Neuronal stem cell (in vitro differentiated cells): ENCODE results near the gene KCNAB1.
A peak's percentile ranks its signal among the peaks of the same experiment; 100 is the strongest.

Experiments used
- DNase-seq: peaks from one replicate; pipeline ENCODE4 v3.0.0-alpha.2; 2013; ENCODE audit warnings: low spot score
- H2AFZ ChIP-seq: one replicate; pipeline ENCODE4 v1.6.1; 2013; ENCODE audit warnings: mild to moderate bottlenecking, low read length, inconsistent platforms
- H2AK5ac ChIP-seq: 2 replicates; pipeline ENCODE4 v1.6.1; 2013; ENCODE audit warnings: low read depth, mild to moderate bottlenecking, inconsistent platforms, low read length, moderate library complexity, mixed read lengths
- H2BK120ac ChIP-seq: 2 replicates; pipeline ENCODE4 v1.6.1; 2013; ENCODE audit warnings: low read depth, mild to moderate bottlenecking, inconsistent platforms, low read length, moderate library complexity, mixed read lengths
- H2BK12ac ChIP-seq: one replicate; pipeline ENCODE4 v1.6.1; 2013; ENCODE audit warnings: low read length, inconsistent platforms
- H2BK15ac ChIP-seq: 2 replicates; pipeline ENCODE4 v1.6.1; 2013; ENCODE audit warnings: mild to moderate bottlenecking, low read length, inconsistent platforms, mixed read lengths
- H2BK5ac ChIP-seq: one replicate; pipeline ENCODE4 v1.6.1; 2013; ENCODE audit warnings: inconsistent platforms, mild to moderate bottlenecking, low read length, moderate library complexity
- H3K14ac ChIP-seq: one replicate; pipeline ENCODE4 v1.6.1; 2013; ENCODE audit warnings: low read length, inconsistent platforms
- H3K18ac ChIP-seq: 2 replicates; pipeline ENCODE4 v1.6.1; 2013; ENCODE audit warnings: low read length, inconsistent platforms
- H3K23ac ChIP-seq: 2 replicates; pipeline ENCODE4 v1.6.1; 2013; ENCODE audit warnings: low read depth, mild to moderate bottlenecking, mixed read lengths, low read length, inconsistent platforms; ENCODE audit not compliant: poor library complexity
- H3K27ac ChIP-seq: replicated peaks from 3 replicates; pipeline ENCODE4 v1.5.1; 2013; ENCODE audit warnings: low read length, inconsistent platforms
- H3K27me3 ChIP-seq, 3 experiments: 2 replicates each; pipeline ENCODE4 v1.6.1; 2013; ENCODE audit warnings: low read length in 3 of 3, mild to moderate bottlenecking in 2 of 3, inconsistent platforms in 1 of 3, low read depth in 1 of 3, mixed read lengths in 1 of 3, moderate library complexity in 1 of 3; ENCODE audit not compliant: control insufficient read depth in 3 of 3, insufficient read depth in 3 of 3
- H3K36me3 ChIP-seq, 2 donors: replicated peaks in 1 of 2; 2 replicates each; pipeline ENCODE4 v1.6.1; 2013; ENCODE audit warnings: low read length in 2 of 2; ENCODE audit not compliant: control insufficient read depth in 2 of 2, insufficient read depth in 2 of 2
- H3K4ac ChIP-seq: 2 replicates; pipeline ENCODE4 v1.6.1; 2013; ENCODE audit warnings: inconsistent platforms, mild to moderate bottlenecking, low read length, moderate library complexity
- H3K4me1 ChIP-seq, 2 donors: 1 replicate in 1 of 2; 2 replicates in 1 of 2; pipeline ENCODE4 v1.6.1; 2013; ENCODE audit warnings: low read length in 2 of 2, low read depth in 1 of 2; ENCODE audit not compliant: control insufficient read depth in 2 of 2, insufficient read depth in 1 of 2
- H3K4me2 ChIP-seq: one replicate; pipeline ENCODE4 v1.6.1; 2013; ENCODE audit warnings: mild to moderate bottlenecking, low read length, inconsistent platforms; ENCODE audit not compliant: insufficient read depth, poor library complexity, severe bottlenecking
- H3K4me3 ChIP-seq, 2 donors: 2 replicates each; pipeline ENCODE4 v1.5.1; 2013; ENCODE audit warnings: low read length in 2 of 2, mild to moderate bottlenecking in 2 of 2, inconsistent platforms in 1 of 2, moderate library complexity in 1 of 2
- H3K79me1 ChIP-seq: one replicate; pipeline ENCODE4 v1.6.1; 2013; ENCODE audit warnings: low read depth, mild to moderate bottlenecking, inconsistent platforms, low read length, moderate library complexity
- H3K9ac ChIP-seq: one replicate; pipeline ENCODE4 v1.6.1; 2013; ENCODE audit warnings: mild to moderate bottlenecking, low read depth, low read length, inconsistent platforms; ENCODE audit not compliant: poor library complexity
- H3K9me3 ChIP-seq, 2 donors: replicated peaks in 1 of 2; 2 replicates each; pipeline versions ENCODE3 to v1.6.1; 2013; ENCODE audit warnings: low read length in 2 of 2, mild to moderate bottlenecking in 2 of 2, inconsistent platforms in 1 of 2, low read depth in 1 of 2, mixed read lengths in 1 of 2, moderate library complexity in 1 of 2; ENCODE audit not compliant: control insufficient read depth in 2 of 2, insufficient read depth in 1 of 2
- H4K8ac ChIP-seq: one replicate; pipeline ENCODE4 v1.6.1; 2013; ENCODE audit warnings: low read depth, mild to moderate bottlenecking, inconsistent platforms, low read length, moderate library complexity
- H4K91ac ChIP-seq: one replicate; pipeline ENCODE4 v1.6.1; 2013; ENCODE audit warnings: low read length, low read depth, mild to moderate bottlenecking, inconsistent platforms; ENCODE audit not compliant: poor library complexity
- WGBS, 2 donors: extraction: QIAGEN DNeasy Blood & Tissue Kit; methylation state at CpG; one replicate each; pipeline ENCODE4 v1.1.7; 2013; ENCODE audit warnings: missing lambda C conversion rate in 2 of 2, mixed read lengths in 1 of 2; ENCODE audit not compliant: insufficient read length in 2 of 2, insufficient replicate concordance in 1 of 2; ENCODE audit errors: extremely low coverage in 2 of 2; 5-methylcytosine and 5-hydroxymethylcytosine counted together

KCNAB1 gene

DNA sequence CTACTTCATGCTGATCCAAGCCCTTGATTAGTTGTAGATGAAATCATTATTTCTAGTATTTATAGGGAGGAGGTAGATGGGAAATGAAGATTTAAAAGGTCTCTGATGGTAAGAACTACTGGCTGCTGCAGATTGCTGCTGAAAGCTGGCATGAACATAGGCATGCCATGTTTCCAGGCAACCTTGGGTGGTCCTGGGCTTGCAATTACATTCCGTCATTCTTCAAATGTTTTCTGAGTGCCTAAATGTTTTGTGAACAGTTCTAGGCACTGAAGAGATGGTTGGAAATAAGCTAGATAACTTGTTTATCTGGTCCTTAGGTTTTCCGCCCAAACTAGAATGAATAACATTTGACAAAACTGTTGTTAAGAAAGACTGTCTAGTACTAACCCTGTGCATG, 95.8 kb downstream of the KCNAB1 start:
- Histone ChIP-seq H3K9me3 (no peaks in the 10 kb centered on the region), H3K9ac (no peak overlapping the region), H3K79me1 (no peaks in the 10 kb centered on the region), H2AFZ (no peak overlapping the region), H3K4me3 (no peak overlapping the region), H2BK12ac (no peak overlapping the region), H2AK5ac (no peak overlapping the region), H3K18ac (no peak overlapping the region), H4K91ac (no peak overlapping the region), H3K4ac (no peak overlapping the region), H3K27ac (no peak overlapping the region), H2BK15ac (no peak overlapping the region), H3K14ac (no peak overlapping the region), H3K4me2 (no peak overlapping the region), H3K27me3 (no peaks in the 10 kb centered on the region), H3K23ac (no peak overlapping the region), H3K4me1 (peaks cover 0 to 8% of the 10 kb centered on the region in 2 donors), H2BK120ac (no peak overlapping the region), H4K8ac (no peak overlapping the region), H2BK5ac (no peak overlapping the region), H3K36me3 (no peaks in the 10 kb centered on the region)
- WGBS, 2 donors: no CpG with 5 or more reads among the region's 2 CpGs
- no peak for DNase-seq

DNA sequence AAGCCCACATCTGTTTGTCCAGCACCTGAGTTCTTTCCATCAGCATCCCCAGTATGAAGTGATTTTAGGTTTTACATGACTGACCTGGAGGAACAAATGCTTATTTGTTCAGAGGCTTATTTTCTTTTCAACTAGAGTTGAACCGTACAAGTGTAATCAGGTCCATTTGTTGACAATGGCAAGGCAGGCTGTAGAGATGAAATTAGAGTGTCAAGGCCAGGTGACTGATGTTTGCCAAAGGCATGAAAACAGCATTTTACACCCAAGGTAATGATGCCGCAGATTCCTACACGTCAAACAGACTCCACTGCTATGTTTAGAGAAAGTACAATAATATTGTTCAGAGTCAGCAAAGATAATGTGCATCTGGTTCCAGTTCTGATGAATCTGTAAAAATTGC, 96.5 kb downstream of the KCNAB1 start:
- no peaks in the 10 kb centered on the region for H3K9me3 ChIP-seq
- no peak overlapping the region for H2BK5ac ChIP-seq
- no peak overlapping the region for H3K9ac ChIP-seq
- no CpG with 5 or more reads among the region's 3 CpGs for WGBS, 2 donors
- no peak overlapping the region for H3K4ac ChIP-seq
- no peak overlapping the region for H2BK120ac ChIP-seq
- no peak overlapping the region for H2BK15ac ChIP-seq
- no peak overlapping the region for H3K27ac ChIP-seq
- no peak overlapping the region for H2AK5ac ChIP-seq
- no peaks in the 10 kb centered on the region for H3K27me3 ChIP-seq
- H3K14ac ChIP-seq: no peak overlapping the region
- H3K4me2 ChIP-seq: no peak overlapping the region
- H4K8ac ChIP-seq: no peak overlapping the region
- no peak overlapping the region for H3K4me3 ChIP-seq
- H4K91ac ChIP-seq: no peak overlapping the region
- H3K4me1 ChIP-seq: peaks cover 0 to 8% of the 10 kb centered on the region in 2 donors
- H3K18ac ChIP-seq: no peak overlapping the region
- H3K36me3 ChIP-seq: no peaks in the 10 kb centered on the region
- no peak overlapping the region for H3K23ac ChIP-seq
- H2AFZ ChIP-seq: no peak overlapping the region
- no peak overlapping the region for H2BK12ac ChIP-seq
- no peaks in the 10 kb centered on the region for H3K79me1 ChIP-seq
- no peak for DNase-seq

DNA sequence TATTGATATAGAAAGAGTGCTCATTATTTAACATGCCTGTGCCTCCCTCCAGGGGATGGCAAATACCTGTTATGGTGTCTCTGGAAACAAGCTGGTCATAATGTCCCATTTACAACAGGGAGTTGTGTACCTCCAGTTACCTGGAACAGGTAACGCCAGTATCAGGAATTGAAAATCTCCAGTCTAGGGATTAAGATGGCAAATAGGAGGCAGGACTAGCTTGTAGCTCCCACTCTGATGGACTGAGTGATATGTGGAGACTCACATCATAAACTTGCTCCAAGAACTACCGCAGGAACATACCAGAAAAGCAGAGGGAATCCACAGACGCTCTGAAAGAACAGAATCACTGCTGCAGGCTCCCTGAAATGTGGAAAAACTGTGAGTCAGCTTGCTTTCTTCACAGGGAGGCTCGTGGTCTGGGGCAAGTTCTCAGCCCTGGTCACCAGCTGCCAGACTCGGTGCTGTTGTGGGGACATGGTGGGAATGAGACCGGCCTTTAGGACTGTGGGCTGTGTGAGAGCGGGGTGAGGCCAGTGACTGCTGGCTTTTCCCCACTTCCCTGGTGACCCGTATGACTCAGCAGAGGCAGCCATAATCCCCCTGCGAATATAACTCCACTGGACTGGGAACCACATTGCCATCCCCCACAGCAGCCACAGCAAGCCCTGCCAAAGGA, 97.4 kb downstream of the KCNAB1 start:
- no CpG with 5 or more reads among the region's 9 CpGs for WGBS, 2 donors
- Histone ChIP-seq H3K27me3 (no peaks in the 10 kb centered on the region), H3K14ac (no peak overlapping the region), H3K9me3 (no peaks in the 10 kb centered on the region), H3K79me1 (no peaks in the 10 kb centered on the region), H3K4ac (no peak overlapping the region), H2BK15ac (no peak overlapping the region), H2BK5ac (no peak overlapping the region), H2AFZ (no peak overlapping the region), H3K4me3 (no peak overlapping the region), H3K9ac (no peak overlapping the region), H3K4me1 (peaks cover 0 to 8% of the 10 kb centered on the region in 2 donors), H4K8ac (no peak overlapping the region), H2BK120ac (no peak overlapping the region), H2BK12ac (no peak overlapping the region), H3K4me2 (no peak overlapping the region), H3K23ac (no peak overlapping the region), H3K27ac (no peak overlapping the region), H3K36me3 (no peaks in the 10 kb centered on the region), H4K91ac (no peak overlapping the region), H3K18ac (peak overlapping the region; percentile 67), H2AK5ac (peak overlapping the region; percentile 25)
- DNase-seq: no peak

DNA sequence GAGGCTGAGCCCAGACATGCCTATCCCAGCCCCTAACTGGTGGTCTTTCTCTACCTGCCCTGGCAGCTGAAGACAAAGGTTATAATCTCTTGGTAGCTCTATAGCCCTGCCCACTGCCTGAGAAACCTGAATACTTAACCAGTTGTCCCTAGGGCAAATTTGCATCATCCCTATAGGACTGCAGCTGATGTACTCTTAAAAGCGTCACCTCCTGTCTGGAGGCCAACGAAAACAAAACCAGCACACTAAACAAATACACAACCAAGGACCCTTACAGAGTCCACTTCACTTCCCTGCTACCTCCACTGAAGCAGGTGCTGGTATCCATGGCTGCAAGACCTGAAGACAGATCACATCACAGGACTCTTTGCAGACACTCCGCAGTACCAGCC, 98.0 kb downstream of the KCNAB1 start:
- peak overlapping the region; percentile 25 for H2AK5ac ChIP-seq
- H2BK5ac ChIP-seq: no peak overlapping the region
- H3K4me2 ChIP-seq: no peak overlapping the region
- no peak overlapping the region for H3K14ac ChIP-seq
- no peak overlapping the region for H2BK120ac ChIP-seq
- no peak overlapping the region for H4K8ac ChIP-seq
- WGBS, 2 donors: no CpG with 5 or more reads among the region's 3 CpGs
- no peak overlapping the region for H3K18ac ChIP-seq
- no peak overlapping the region for H2AFZ ChIP-seq
- no peak overlapping the region for H3K4ac ChIP-seq
- H3K4me3 ChIP-seq: no peak overlapping the region
- H3K4me1 ChIP-seq: peaks cover 0 to 8% of the 10 kb centered on the region in 2 donors
- no peaks in the 10 kb centered on the region for H3K36me3 ChIP-seq
- H2BK15ac ChIP-seq: no peak overlapping the region
- H2BK12ac ChIP-seq: no peak overlapping the region
- H3K23ac ChIP-seq: no peak overlapping the region
- H3K79me1 ChIP-seq: no peaks in the 10 kb centered on the region
- no peak for DNase-seq
- no peak overlapping the region for H3K27ac ChIP-seq
- H4K91ac ChIP-seq: no peak overlapping the region
- no peaks in the 10 kb centered on the region for H3K9me3 ChIP-seq
- no peak overlapping the region for H3K9ac ChIP-seq
- H3K27me3 ChIP-seq: no peaks in the 10 kb centered on the region
